Lower leg skin (tissue), 4 donors: ENCODE data around the gene IL6. TPM values are rescaled to one million over a fixed set of nuclear protein-coding genes. Genes with fewer than 3 reads are reported as not detected.

Source experiments
- DNase-seq, 2 donors: peaks; one replicate each; pipeline ENCODE4 v3.0.0-alpha.2; 2019; ENCODE audit warnings: low spot score in 2 of 2
- H3K4me3 ChIP-seq: fragments of 200-600 bp; sonication (generic); 2 replicates; pipeline ENCODE4 v1.5.1; 2017; ENCODE audit warnings: mild to moderate bottlenecking, low read depth; ENCODE audit not compliant: poor library complexity, severe bottlenecking
- CTCF ChIP-seq, 3 donors: fragments of 450-650 bp; IDR thresholded peaks; one replicate each; pipeline ENCODE4 v1.5.1; 2016; ENCODE audit warnings: antibody characterized with exemption in 3 of 3, mild to moderate bottlenecking in 3 of 3, moderate library complexity in 2 of 3
- POLR2A ChIP-seq, 2 donors: fragments of 450-650 bp; IDR thresholded peaks; one replicate each; pipeline ENCODE4 v1.6.1; 2016 to 2017; ENCODE audit warnings: antibody characterized with exemption in 2 of 2, mild to moderate bottlenecking in 1 of 2, moderate library complexity in 1 of 2
- WGBS, 2 donors: methylation state at CpG; one replicate each; pipeline ENCODE4 v1.1.5; 2018; 5-methylcytosine and 5-hydroxymethylcytosine counted together
- intact Hi-C: fragments of 100-400 bp; cut with DNase I; formaldehyde crosslinking; loops from one replicate; pipeline ENCODE4 v1.15.0; 2023; ENCODE audit warnings: low total_unique reads
- total RNA-seq, 4 donors: library from RNA; depleted of rRNA; stranded (reverse); fragments of >200 nt; gene quantifications; one replicate each; pipeline ENCODE4 v1.1.0, GENCODE V29; 2016

IL6 gene
- total RNA-seq, 4 donors from 2014 or later, result 1.7 to 9.1 TPM; not detected in 2

- intact Hi-C loops, result no loop called here
- TF ChIP-seq POLR2A (IDR thresholded peaks at IDR 0.05) (no peak), CTCF (IDR thresholded peaks at IDR 0.05) (no peak)
- H3K4me3 ChIP-seq, result no peak overlapping the region
- WGBS, 2 donors, result 41 to 62% methylated on average over 5 of the region's 5 CpGs
- DNase-seq, result no peak
These were observed 54.3 kb downstream of the IL6 start for GRCh38 chr7:22781230-22781711.

Other genes with a start within 250 kb of the IL6 start
- 1 to 10 TPM in 1 of 4 donors, under 1 TPM in 1, not detected in 2; 0.29 to 1.4 TPM for gene STEAP1B, start 227.0 kb upstream of the IL6 start, total RNA-seq
- gene TOMM7, start 95.6 kb downstream of the IL6 start, total RNA-seq, result 100 to 1,000 TPM; 144 to 360 (median 193) TPM